AG09309 (cell line): Measurements from ENCODE around the gene GRB10.

Source experiments
- DNase-seq: peaks from one replicate; pipeline ENCODE4 v3.0.0-alpha.2; 2010; ENCODE audit warnings: low read depth
- H3K4me3 ChIP-seq: 2 replicates; pipeline ENCODE4 v1.5.1; 2011; ENCODE audit warnings: mild to moderate bottlenecking, low read depth, low read length, moderate library complexity; ENCODE audit not compliant: control insufficient read depth
- TF ChIP-seq, protein P1 (sequence below): IDR thresholded peaks from 2 replicates; pipeline ENCODE4 v1.5.1; 2011; ENCODE audit warnings: mild to moderate bottlenecking, low read depth, low read length, inconsistent platforms; ENCODE audit not compliant: insufficient read depth, control insufficient read depth; ENCODE audit errors: missing control alignments

Gene GRB10

DNA sequence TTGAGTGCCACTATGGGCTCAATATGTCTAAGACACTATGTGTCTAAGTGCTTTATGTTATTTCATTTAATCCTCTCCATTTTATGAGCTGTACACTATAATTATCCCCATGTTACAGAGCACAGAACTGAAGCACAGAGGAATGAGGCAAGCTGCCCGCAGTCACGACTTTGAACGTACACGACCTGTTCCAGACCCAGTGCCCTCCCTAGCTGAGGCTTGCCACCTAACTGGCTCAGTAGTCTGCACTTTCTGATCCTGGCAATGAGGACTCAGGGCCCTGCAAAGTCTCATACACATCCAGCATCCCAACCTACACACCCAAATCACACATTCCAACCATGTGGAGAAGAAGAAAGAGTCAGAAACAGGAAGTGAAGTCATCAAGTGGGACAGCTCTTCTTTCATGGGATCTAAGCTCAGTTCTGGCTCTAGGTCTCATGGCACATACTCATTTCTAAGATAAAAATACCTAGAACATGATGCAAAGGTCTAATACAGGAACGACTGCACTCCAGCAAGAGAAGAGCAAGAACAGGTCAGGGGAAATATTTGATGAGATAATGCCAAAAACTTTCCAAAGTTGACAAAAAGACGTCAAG, 175.1 kb downstream of the GRB10 start:
- H3K4me3 ChIP-seq = no peak overlapping the region
- DNase-seq = no peak
- TF ChIP-seq, protein P1, sequence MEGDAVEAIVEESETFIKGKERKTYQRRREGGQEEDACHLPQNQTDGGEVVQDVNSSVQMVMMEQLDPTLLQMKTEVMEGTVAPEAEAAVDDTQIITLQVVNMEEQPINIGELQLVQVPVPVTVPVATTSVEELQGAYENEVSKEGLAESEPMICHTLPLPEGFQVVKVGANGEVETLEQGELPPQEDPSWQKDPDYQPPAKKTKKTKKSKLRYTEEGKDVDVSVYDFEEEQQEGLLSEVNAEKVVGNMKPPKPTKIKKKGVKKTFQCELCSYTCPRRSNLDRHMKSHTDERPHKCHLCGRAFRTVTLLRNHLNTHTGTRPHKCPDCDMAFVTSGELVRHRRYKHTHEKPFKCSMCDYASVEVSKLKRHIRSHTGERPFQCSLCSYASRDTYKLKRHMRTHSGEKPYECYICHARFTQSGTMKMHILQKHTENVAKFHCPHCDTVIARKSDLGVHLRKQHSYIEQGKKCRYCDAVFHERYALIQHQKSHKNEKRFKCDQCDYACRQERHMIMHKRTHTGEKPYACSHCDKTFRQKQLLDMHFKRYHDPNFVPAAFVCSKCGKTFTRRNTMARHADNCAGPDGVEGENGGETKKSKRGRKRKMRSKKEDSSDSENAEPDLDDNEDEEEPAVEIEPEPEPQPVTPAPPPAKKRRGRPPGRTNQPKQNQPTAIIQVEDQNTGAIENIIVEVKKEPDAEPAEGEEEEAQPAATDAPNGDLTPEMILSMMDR = no peak

DNA sequence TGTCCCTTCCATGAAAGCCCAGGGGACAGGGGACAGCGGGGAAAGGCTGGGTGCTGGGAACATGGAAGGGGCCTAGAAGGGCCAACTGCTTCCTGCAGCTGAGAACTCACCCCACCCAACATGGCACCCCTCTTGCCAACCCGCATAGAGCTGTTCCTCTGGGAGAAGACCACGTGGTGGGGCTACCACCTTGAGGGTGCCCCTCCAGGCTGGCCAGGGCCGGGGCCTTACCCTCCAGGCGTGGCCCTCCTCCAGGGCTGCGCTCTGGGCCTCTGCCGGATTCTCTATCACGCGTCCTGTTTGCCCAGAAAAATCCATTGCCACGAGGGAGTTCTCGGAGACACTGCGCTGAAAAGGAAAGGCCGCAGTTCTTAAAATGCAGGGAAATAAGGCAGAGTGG, 177.6 kb downstream of the GRB10 start:
- no peak for DNase-seq
- TF ChIP-seq, protein P1 = no peak
- H3K4me3 ChIP-seq = no peak overlapping the region

DNA sequence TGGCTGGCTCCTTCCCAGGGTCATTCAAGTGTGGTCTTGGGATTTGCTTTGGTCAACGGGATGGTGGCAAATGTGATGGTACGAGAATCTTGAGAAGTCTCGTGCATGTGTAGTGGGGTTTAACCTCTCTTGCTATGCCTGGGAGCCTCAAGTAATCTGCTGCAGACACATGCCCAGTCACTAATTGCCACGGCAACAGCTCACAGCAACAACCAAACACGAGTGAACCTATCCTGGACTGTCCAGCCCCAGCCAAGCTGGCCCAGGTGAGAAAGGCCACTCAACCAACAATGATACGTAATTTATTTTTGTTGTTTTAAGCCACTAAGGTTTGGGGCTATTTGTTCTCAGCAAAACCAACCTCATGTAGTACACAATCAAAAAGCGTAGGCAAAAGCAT, 179.4 kb downstream of the GRB10 start:
- no peak for DNase-seq
- TF ChIP-seq, protein P1 = no peak
- H3K4me3 ChIP-seq = no peak overlapping the region

DNA sequence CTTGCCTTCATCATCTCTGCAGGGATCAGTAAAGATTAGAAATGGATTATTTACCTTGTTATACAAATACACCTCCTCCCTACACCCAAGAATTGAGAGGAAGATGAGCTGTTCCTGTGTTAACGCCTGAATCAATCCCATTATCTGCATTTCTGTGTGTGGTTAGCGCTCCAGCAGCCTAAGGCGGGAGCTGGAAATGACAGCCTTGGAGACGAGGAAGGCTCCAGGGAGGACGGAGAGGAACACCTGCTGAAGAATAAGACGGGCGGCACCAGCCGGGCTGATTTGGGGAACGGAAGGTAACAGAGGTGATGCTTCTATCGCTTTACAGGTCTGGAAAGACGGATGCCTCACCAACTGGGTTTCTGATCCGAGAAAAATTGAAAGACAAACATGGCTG, 183.3 kb downstream of the GRB10 start:
- H3K4me3 ChIP-seq = no peak overlapping the region
- DNase-seq = no peak
- TF ChIP-seq, protein P1 = no peak

DNA sequence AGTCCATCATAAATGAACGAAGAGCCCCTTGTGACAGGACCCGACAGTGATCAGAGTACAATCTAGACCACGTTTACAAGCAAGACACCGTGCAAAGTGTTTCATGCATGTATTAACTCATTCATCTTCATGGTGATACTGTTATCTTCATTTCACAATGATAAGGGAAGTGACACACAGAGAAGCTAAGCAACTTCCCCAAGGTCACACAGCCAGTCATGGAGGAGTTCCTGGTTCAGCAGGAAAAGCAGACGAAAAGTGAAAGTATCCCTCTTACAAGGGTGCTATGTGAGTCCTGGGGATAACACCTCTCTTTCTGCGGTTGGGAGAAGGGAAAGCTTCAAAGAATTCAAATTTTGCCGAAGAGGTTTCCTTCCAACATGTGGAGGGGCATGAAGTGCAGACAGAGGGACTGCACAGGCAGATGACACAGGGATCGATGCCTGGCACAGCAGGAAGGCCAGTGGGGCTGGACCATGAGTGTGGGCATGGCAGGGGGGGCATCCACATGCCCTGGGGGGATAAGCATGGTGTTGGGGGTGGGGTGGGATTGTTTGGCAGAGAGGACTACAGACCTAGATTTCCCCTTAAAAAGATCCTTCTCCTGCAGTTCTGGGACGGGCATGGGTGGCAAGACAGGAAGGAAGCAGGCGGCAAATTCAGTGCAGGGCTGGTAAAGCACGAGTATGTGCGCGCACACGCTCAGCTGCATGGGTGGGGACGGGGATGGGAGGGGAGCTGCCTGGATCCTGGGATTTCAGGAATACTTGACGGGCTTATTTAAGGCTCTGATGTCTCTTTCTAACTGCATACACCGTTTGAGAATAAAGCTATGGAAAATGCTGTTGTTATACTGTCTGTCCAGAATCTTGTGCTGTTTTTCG, 184.0 kb downstream of the GRB10 start:
- no peak overlapping the region for H3K4me3 ChIP-seq
- DNase-seq = no peak
- TF ChIP-seq, protein P1 = no peak

DNA sequence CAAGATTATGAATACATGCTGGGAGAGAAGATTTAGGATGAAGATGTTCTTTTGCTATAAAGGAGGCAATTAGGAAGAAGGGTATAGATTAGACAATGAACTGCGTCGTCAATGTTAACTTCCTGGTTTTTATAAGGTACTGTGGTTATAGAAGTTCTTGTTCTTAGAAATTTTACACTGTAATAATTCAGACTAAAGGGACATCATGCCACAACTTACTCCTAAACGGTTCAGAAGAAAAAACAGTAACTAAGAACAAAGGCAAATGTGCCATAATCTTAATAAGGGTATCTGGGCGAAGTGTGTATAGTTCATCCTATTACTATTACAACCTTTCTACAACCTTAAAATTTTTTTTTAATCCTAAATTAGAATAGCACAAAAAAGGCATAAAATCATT, 186.2 kb downstream of the GRB10 start:
- TF ChIP-seq, protein P1 = no peak
- DNase-seq = no peak
- no peak overlapping the region for H3K4me3 ChIP-seq
